ENCODE measurements around the gene KATNB1.

GRCh38 chr16:57741660-57742191 lies 6.2 kb downstream of the KATNB1 start:
- TF ChIP-seq CTCF (IDR thresholded peaks at IDR 0.05) (no peak), REST (IDR thresholded peaks at IDR 0.05; ENCODE audit: insufficient read depth in 1 of 2, low read depth in 2 of 2, low read length in 1 of 2) (no peak)
